Kidney (tissue), 14 donors: ENCODE results near the gene RNF112. TPM values are rescaled to one million over a fixed set of nuclear protein-coding genes. Genes with fewer than 3 reads are reported as not detected.

Experiments used
- DNase-seq, 5 donors: peaks; one replicate each; pipeline ENCODE4 v3.0.0-alpha.2; 2013 to 2020
- FAIRE-seq: peaks from 2 replicates; lab custom pipeline; 2012; peaks lifted over from hg19 to GRCh38; lab: Jason Lieb, UNC
- H3K27ac ChIP-seq, 2 donors: one replicate each; pipeline ENCODE4 v1.7.0; 2013; ENCODE audit warnings: low read depth in 2 of 2, low read length in 2 of 2, inconsistent platforms in 1 of 2
- H3K27me3 ChIP-seq: one replicate; pipeline ENCODE4 v1.7.1; 2013; ENCODE audit warnings: low read length, inconsistent platforms; ENCODE audit not compliant: control insufficient read depth, insufficient read depth
- H3K36me3 ChIP-seq, 3 donors: one replicate each; pipeline versions ENCODE4 v1.7.0 to v1.7.1; 2013; ENCODE audit warnings: low read length in 3 of 3, control low read depth in 1 of 3, inconsistent platforms in 1 of 3; ENCODE audit not compliant: insufficient read depth in 3 of 3, control insufficient read depth in 2 of 3
- H3K4me1 ChIP-seq, 3 donors: one replicate each; pipeline versions ENCODE4 v1.7.0 to v1.7.1; 2013; ENCODE audit warnings: low read length in 3 of 3, inconsistent platforms in 1 of 3, low read depth in 1 of 3; ENCODE audit not compliant: control insufficient read depth in 2 of 3, insufficient read depth in 2 of 3
- H3K4me3 ChIP-seq, 3 donors: one replicate each; pipeline versions ENCODE4 v1.7.0 to v1.8.1; 2013; ENCODE audit warnings: low read length in 3 of 3, control low read depth in 1 of 3, inconsistent platforms in 1 of 3
- H3K9ac ChIP-seq, 3 donors: one replicate each; pipeline versions ENCODE4 v1.7.0 to v1.7.1; 2013; ENCODE audit warnings: low read length in 3 of 3, control low read depth in 1 of 3, inconsistent platforms in 1 of 3
- H3K9me3 ChIP-seq, 3 donors: one replicate each; pipeline versions ENCODE4 v1.7.0 to v1.7.1; 2013; ENCODE audit warnings: low read length in 3 of 3, control low read depth in 1 of 3, inconsistent platforms in 1 of 3; ENCODE audit not compliant: control insufficient read depth in 2 of 3, insufficient read depth in 1 of 3
- CTCF ChIP-seq: IDR thresholded peaks from 3 replicates; pipeline ENCODE4 v1.5.1; 2012; ENCODE audit warnings: mild to moderate bottlenecking, moderate library complexity, borderline replicate concordance; ENCODE audit not compliant: insufficient read depth; ENCODE audit errors: extremely low read depth
- intact Hi-C: fragments of 100-400 bp; cut with DNase I; formaldehyde crosslinking; loops from one replicate; pipeline ENCODE4 v1.11.1; 2022
- polyA plus RNA-seq: library from polyadenylated mRNA; stranded (reverse); fragments of 350-450 nt; fragmentation: Illumina TruSeq; extraction: RNeasy Lipid Tissue Mini Kit (QIAGEN cat#74804); gene quantifications from one replicate; pipeline ENCODE4 v1.2.3, GENCODE V29; 2014; ENCODE audit warnings: low read depth, low replicate concordance; ENCODE audit not compliant: insufficient read depth
- total RNA-seq: library from RNA; stranded (reverse); fragmentation: NEBNext Ultra II Directional; extraction: Animal tissue kit (Norgen Biotek cat#: 25700); gene quantifications from one replicate; pipeline ENCODE4 v1.2.1, GENCODE V29; 2021
- donor health status: control.
- donor health status: control.
- donor health status: control.
- donor health status: control.
- donor health status: control.
- donor health status: DM: yes; HTN: yes; CAD: no.
- donor health status: Normal renal cell carcinoma (clear cell type).

Gene RNF112
- total and polyA plus RNA-seq, 2 donors from 2014 or later, result 0.99 to 7.3 TPM

- no peaks in the 10 kb centered on the region for H3K9me3 ChIP-seq
- H3K27me3 ChIP-seq, result no peaks in the 10 kb centered on the region
- FAIRE-seq (no peak), DNase-seq (no peak)
- no peak overlapping the region for H3K27ac ChIP-seq
- H3K9ac ChIP-seq, result no peak overlapping the region
- H3K4me1 ChIP-seq, result peaks cover 0 to 9% (median 4%) of the 10 kb centered on the region in 3 donors
- no peaks in the 10 kb centered on the region for H3K36me3 ChIP-seq
- intact Hi-C loops, result no loop called here
- TF ChIP-seq CTCF, result no peak
- no peak overlapping the region for H3K4me3 ChIP-seq
Observed at GRCh38 chr17:19390951-19391350, 20.1 kb upstream of the RNF112 start.

- no peak overlapping the region for H3K27ac ChIP-seq
- H3K9ac ChIP-seq, result no peak overlapping the region
- no peaks in the 10 kb centered on the region for H3K27me3 ChIP-seq
- H3K4me3 ChIP-seq, result no peak overlapping the region
- no peak for FAIRE-seq
- intact Hi-C loops, result no loop called here
- no peaks in the 10 kb centered on the region for H3K36me3 ChIP-seq
- TF ChIP-seq CTCF, result no peak
- DNase-seq, result peak in 2 of 5 donors; percentile 37 to 46
- H3K4me1 ChIP-seq, result peaks cover 0 to 7% (median 4%) of the 10 kb centered on the region in 3 donors
- no peaks in the 10 kb centered on the region for H3K9me3 ChIP-seq
Observed at GRCh38 chr17:19391432-19391831, 19.6 kb upstream of the RNF112 start.

- peak in 2 of 5 donors; percentile 33 to 41 for DNase-seq
- H3K9me3 ChIP-seq, result no peaks in the 10 kb centered on the region
- no peak overlapping the region for H3K27ac ChIP-seq
- no peaks in the 10 kb centered on the region for H3K36me3 ChIP-seq
- TF ChIP-seq CTCF, result no peak
- H3K4me1 ChIP-seq, result peaks cover 0 to 4% (median 4%) of the 10 kb centered on the region in 3 donors
- no peak overlapping the region for H3K4me3 ChIP-seq
- no peak overlapping the region for H3K9ac ChIP-seq
- no peaks in the 10 kb centered on the region for H3K27me3 ChIP-seq
- intact Hi-C loops, result no loop called here
- FAIRE-seq, result no peak
Observed at GRCh38 chr17:19392303-19392702, 18.7 kb upstream of the RNF112 start.

- Histone ChIP-seq H3K27ac (no peak overlapping the region), H3K9ac (no peak overlapping the region), H3K36me3 (no peaks in the 10 kb centered on the region), H3K4me1 (peaks cover 0 to 5% (median 0%) of the 10 kb centered on the region in 3 donors), H3K9me3 (no peaks in the 10 kb centered on the region), H3K4me3 (no peak overlapping the region), H3K27me3 (no peaks in the 10 kb centered on the region)
- intact Hi-C loops, result no loop called here
- DNase-seq, result peak in 2 of 5 donors; percentile 36 to 57
- no peak for TF ChIP-seq CTCF
- FAIRE-seq, result no peak
Observed at GRCh38 chr17:19397556-19398041, 13.4 kb upstream of the RNF112 start.
